GM11168 (cell line): ENCODE data around the gene KIAA1586.
"Not testable (repeated sequence)": the region's sequence is repeated elsewhere in the genome, so short reads cannot be mapped to it uniquely, and the experiment has no call there.

ENCODE experiments used
- in situ Hi-C: fragments of 300-500 bp; cut with MboI; formaldehyde crosslinking; loops from one replicate; pipeline ENCODE4 v1.12.0; 2022; ENCODE audit warnings: low sequenced_read_pairs; ENCODE audit not compliant: unreplicated experiment

Gene KIAA1586

GRCh38 chr6:57044061-57044460 lies 2.4 kb upstream of the KIAA1586 start:
- in situ Hi-C loops = not testable (repeated sequence)

GRCh38 chr6:57044568-57044967 lies 1.9 kb upstream of the KIAA1586 start:
- in situ Hi-C loops = no loop called here

GRCh38 chr6:57047257-57047585 lies 728 bp downstream of the KIAA1586 start:
- in situ Hi-C loops = loop anchor here (5.0 kb wide), 1 partner anchor 45 kb away; the partner anchor contains the start of gene ZNF451

GRCh38 chr6:57047859-57048258 lies 1.4 kb downstream of the KIAA1586 start:
- in situ Hi-C loops = loop anchor here (5.0 kb wide), 1 partner anchor 44 kb away; the partner anchor contains the start of gene ZNF451

- in situ Hi-C loops = loop anchor here (5.0 kb wide), 1 partner anchor 44 kb away; the partner anchor contains the start of gene ZNF451
Measured at GRCh38 chr6:57048577-57048976, 2.1 kb downstream of the KIAA1586 start.

GRCh38 chr6:57063847-57064246 lies 17.4 kb downstream of the KIAA1586 start:
- in situ Hi-C loops = no loop called here

GRCh38 chr6:57064809-57065208 lies 18.3 kb downstream of the KIAA1586 start:
- in situ Hi-C loops = no loop called here

- in situ Hi-C loops = no loop called here
Measured at GRCh38 chr6:57068061-57068460, 21.6 kb downstream of the KIAA1586 start.

GRCh38 chr6:57069228-57069627 lies 22.7 kb downstream of the KIAA1586 start:
- in situ Hi-C loops = no loop called here

GRCh38 chr6:57069920-57070331 lies 23.4 kb downstream of the KIAA1586 start:
- in situ Hi-C loops = no loop called here

- in situ Hi-C loops = no loop called here
Measured at GRCh38 chr6:57072108-57072507, 25.6 kb downstream of the KIAA1586 start.

GRCh38 chr6:57074383-57074782 lies 27.9 kb downstream of the KIAA1586 start:
- in situ Hi-C loops = no loop called here

GRCh38 chr6:57075092-57075491 lies 28.6 kb downstream of the KIAA1586 start:
- in situ Hi-C loops = no loop called here

GRCh38 chr6:57078531-57079207 lies 32.2 kb downstream of the KIAA1586 start:
- in situ Hi-C loops = no loop called here

GRCh38 chr6:57085471-57085870 lies 39.0 kb downstream of the KIAA1586 start:
- in situ Hi-C loops = no loop called here

GRCh38 chr6:57086843-57087242 lies 40.4 kb downstream of the KIAA1586 start:
- in situ Hi-C loops = no loop called here

- in situ Hi-C loops = no loop called here
Measured at GRCh38 chr6:57087916-57088315, 41.4 kb downstream of the KIAA1586 start.

GRCh38 chr6:57089265-57089664 lies 42.8 kb downstream of the KIAA1586 start:
- in situ Hi-C loops = no loop called here

- in situ Hi-C loops = loop anchor here (5.0 kb wide), 1 partner anchor 43 kb away; the partner anchor contains the start of gene KIAA1586
Measured at GRCh38 chr6:57089687-57090457, 43.4 kb downstream of the KIAA1586 start, which contains the start of gene ZNF451. TSS of gene ZNF451 (plus strand) at chr6:57090188. CDS start at chr6:57090254, 66 bp downstream.

- in situ Hi-C loops = loop anchor here (5.0 kb wide), 1 partner anchor 43 kb away; the partner anchor contains the start of gene KIAA1586
Measured at GRCh38 chr6:57090458-57091067, 44.1 kb downstream of the KIAA1586 start.

GRCh38 chr6:57091375-57091774 lies 44.9 kb downstream of the KIAA1586 start:
- in situ Hi-C loops = loop anchor here (5.0 kb wide), 1 partner anchor 44 kb away; the partner anchor contains the start of gene KIAA1586
